ENCODE data around the gene SH3GL1.

Gene SH3GL1

GRCh38 chr19:4376028-4376670 lies 24.2 kb downstream of the SH3GL1 start:
- DNase-seq (ENCODE audit: low read depth, low spot score): no peak

- no peak for DNase-seq (ENCODE audit: low read depth, low spot score)
Measured at GRCh38 chr19:4375164-4376027, 25.0 kb downstream of the SH3GL1 start.

- no peak for DNase-seq (ENCODE audit: low read depth, low spot score)
Measured at GRCh38 chr19:4374498-4375163, 25.7 kb downstream of the SH3GL1 start.

- no peak for DNase-seq (ENCODE audit: low read depth, low spot score)
Measured at GRCh38 chr19:4373601-4374497, 26.5 kb downstream of the SH3GL1 start.

- no peak for DNase-seq (ENCODE audit: low read depth, low spot score)
Measured at GRCh38 chr19:4373013-4373367, 27.4 kb downstream of the SH3GL1 start.

- DNase-seq (ENCODE audit: low read depth, low spot score): no peak
Measured at GRCh38 chr19:4372165-4373012, 28.0 kb downstream of the SH3GL1 start.

- no peak for DNase-seq (ENCODE audit: low read depth, low spot score)
Measured at GRCh38 chr19:4371247-4372164, 28.8 kb downstream of the SH3GL1 start.

GRCh38 chr19:4370418-4371041 lies 29.8 kb downstream of the SH3GL1 start:
- no peak for DNase-seq (ENCODE audit: low read depth, low spot score)

- peak; percentile 43 for DNase-seq (ENCODE audit: low read depth, low spot score)
Measured at GRCh38 chr19:4369888-4370260, 30.5 kb downstream of the SH3GL1 start.

- DNase-seq (ENCODE audit: low read depth, low spot score): peak; percentile 17
Measured at GRCh38 chr19:4369109-4369887, 31.0 kb downstream of the SH3GL1 start.

- DNase-seq (ENCODE audit: low read depth, low spot score): no peak
Measured at GRCh38 chr19:4368128-4368820, 32.1 kb downstream of the SH3GL1 start.

- no peak for DNase-seq (ENCODE audit: low read depth, low spot score)
Measured at GRCh38 chr19:4367781-4368127, 32.6 kb downstream of the SH3GL1 start.

- DNase-seq (ENCODE audit: low read depth, low spot score): no peak
Measured at GRCh38 chr19:4367336-4367723, 33.0 kb downstream of the SH3GL1 start.

GRCh38 chr19:4366666-4367335 lies 33.5 kb downstream of the SH3GL1 start:
- no peak for DNase-seq (ENCODE audit: low read depth, low spot score)

- no peak for DNase-seq (ENCODE audit: low read depth, low spot score)
Measured at GRCh38 chr19:4365791-4366665, 34.3 kb downstream of the SH3GL1 start.

GRCh38 chr19:4365341-4365740 lies 35.0 kb downstream of the SH3GL1 start:
- no peak for DNase-seq (ENCODE audit: low read depth, low spot score)
